ENCODE measurements around the gene MAU2.

DNA sequence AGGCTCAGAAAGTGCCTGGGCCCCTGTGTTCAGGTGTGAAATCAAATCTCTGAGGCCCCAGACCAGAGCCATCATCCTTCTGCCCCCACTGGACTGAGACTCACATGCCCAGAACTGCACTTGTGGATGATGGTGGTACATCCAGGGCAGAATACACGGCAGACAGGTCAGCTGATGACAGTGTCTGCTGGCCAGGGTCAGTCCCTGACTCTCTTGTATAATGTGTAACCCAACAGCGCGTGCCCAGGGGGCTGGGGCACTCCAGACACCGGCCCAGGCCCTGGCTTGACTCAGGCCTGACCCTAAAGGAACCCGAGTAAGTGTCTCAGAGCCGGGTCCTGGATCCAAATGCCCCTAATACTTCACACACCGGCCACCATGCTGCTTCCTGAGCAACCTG lies 47.5 kb downstream of the MAU2 start:
- TF ChIP-seq ARNTL (CRISPR knock-in tag; IDR thresholded peaks at IDR 0.05; ENCODE audit: borderline replicate concordance, low read depth) (no peak), ZFP3 (CRISPR knock-in tag; IDR thresholded peaks at IDR 0.05) (no peak), ISL1 (CRISPR knock-in tag; IDR thresholded peaks at IDR 0.05) (no peak), ZNF565 (CRISPR knock-in tag; conservative IDR thresholded peaks at IDR 0.05; ENCODE audit: low read depth) (no peak), ZFP30 (CRISPR knock-in tag; IDR thresholded peaks at IDR 0.05) (no peak), PPARA (CRISPR knock-in tag; IDR thresholded peaks at IDR 0.05; ENCODE audit: borderline replicate concordance) (no peak), OSR1 (CRISPR knock-in tag; IDR thresholded peaks at IDR 0.05) (no peak), ZNF70 (CRISPR knock-in tag; IDR thresholded peaks at IDR 0.05) (no peak), RARB (CRISPR knock-in tag; IDR thresholded peaks at IDR 0.05) (no peak), ESRRG (CRISPR knock-in tag; IDR thresholded peaks at IDR 0.05) (no peak)
- TF ChIP-seq, protein P1, sequence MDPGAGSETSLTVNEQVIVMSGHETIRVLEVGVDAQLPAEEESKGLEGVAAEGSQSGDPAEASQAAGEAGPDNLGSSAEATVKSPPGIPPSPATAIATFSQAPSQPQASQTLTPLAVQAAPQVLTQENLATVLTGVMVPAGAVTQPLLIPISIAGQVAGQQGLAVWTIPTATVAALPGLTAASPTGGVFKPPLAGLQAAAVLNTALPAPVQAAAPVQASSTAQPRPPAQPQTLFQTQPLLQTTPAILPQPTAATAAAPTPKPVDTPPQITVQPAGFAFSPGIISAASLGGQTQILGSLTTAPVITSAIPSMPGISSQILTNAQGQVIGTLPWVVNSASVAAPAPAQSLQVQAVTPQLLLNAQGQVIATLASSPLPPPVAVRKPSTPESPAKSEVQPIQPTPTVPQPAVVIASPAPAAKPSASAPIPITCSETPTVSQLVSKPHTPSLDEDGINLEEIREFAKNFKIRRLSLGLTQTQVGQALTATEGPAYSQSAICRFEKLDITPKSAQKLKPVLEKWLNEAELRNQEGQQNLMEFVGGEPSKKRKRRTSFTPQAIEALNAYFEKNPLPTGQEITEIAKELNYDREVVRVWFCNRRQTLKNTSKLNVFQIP (CRISPR knock-in tag; IDR thresholded peaks at IDR 0.05; ENCODE audit: borderline replicate concordance, low read depth) = no peak
- TF ChIP-seq, protein P2, sequence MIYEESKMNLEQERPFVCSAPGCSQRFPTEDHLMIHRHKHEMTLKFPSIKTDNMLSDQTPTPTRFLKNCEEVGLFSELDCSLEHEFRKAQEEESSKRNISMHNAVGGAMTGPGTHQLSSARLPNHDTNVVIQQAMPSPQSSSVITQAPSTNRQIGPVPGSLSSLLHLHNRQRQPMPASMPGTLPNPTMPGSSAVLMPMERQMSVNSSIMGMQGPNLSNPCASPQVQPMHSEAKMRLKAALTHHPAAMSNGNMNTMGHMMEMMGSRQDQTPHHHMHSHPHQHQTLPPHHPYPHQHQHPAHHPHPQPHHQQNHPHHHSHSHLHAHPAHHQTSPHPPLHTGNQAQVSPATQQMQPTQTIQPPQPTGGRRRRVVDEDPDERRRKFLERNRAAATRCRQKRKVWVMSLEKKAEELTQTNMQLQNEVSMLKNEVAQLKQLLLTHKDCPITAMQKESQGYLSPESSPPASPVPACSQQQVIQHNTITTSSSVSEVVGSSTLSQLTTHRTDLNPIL (CRISPR knock-in tag; IDR thresholded peaks at IDR 0.05; ENCODE audit: low read depth) = no peak
- TF ChIP-seq, protein P3, sequence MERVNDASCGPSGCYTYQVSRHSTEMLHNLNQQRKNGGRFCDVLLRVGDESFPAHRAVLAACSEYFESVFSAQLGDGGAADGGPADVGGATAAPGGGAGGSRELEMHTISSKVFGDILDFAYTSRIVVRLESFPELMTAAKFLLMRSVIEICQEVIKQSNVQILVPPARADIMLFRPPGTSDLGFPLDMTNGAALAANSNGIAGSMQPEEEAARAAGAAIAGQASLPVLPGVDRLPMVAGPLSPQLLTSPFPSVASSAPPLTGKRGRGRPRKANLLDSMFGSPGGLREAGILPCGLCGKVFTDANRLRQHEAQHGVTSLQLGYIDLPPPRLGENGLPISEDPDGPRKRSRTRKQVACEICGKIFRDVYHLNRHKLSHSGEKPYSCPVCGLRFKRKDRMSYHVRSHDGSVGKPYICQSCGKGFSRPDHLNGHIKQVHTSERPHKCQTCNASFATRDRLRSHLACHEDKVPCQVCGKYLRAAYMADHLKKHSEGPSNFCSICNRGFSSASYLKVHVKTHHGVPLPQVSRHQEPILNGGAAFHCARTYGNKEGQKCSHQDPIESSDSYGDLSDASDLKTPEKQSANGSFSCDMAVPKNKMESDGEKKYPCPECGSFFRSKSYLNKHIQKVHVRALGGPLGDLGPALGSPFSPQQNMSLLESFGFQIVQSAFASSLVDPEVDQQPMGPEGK (CRISPR knock-in tag; IDR thresholded peaks at IDR 0.05; ENCODE audit: borderline replicate concordance) = no peak

Data from SK-N-SH treated with all-trans-retinoic acid at 6 μM for 48 hours (cell line).